HepG2 (cell line): ENCODE results near the gene HYOU1.

Experiments used
- MAFK ChIP-seq, 2 experiments: IDR thresholded peaks in 1 of 2; conservative IDR thresholded peaks in 1 of 2; 2 replicates each; pipeline ENCODE4 v1.6.1; 2011; ENCODE audit warnings: improper control_type of control experiment in 2 of 2, low read length in 2 of 2
- SMAD9 ChIP-seq: sonication (generic); formaldehyde crosslinking; IDR thresholded peaks from 2 replicates; pipeline ENCODE4 v1.5.1; 2020; ENCODE audit warnings: mild to moderate bottlenecking, missing genetic modification reagents

- TF ChIP-seq MAFK (conservative IDR thresholded peaks at IDR 0.05 in 1 of 2, IDR thresholded peaks at IDR 0.05 in 1 of 2; ENCODE audit: low read length in 2 of 2) (no peak), SMAD9 (CRISPR knock-in tag) (no peak)
Measured at GRCh38 chr11:119085437-119085847, 28.4 kb upstream of the HYOU1 start.
